HG02571 (cell line): ENCODE data around the gene ZC3H4.
"Not testable (repeated sequence)": the region's sequence is repeated elsewhere in the genome, so short reads cannot be mapped to it uniquely, and the experiment has no call there.

ENCODE experiments used
- ATAC-seq: cut with Tn5 transposase; IDR thresholded peaks from one replicate; pipeline ENCODE4 v1.9.1; 2021; ENCODE audit warnings: mild to moderate bottlenecking, moderate library complexity; ENCODE audit not compliant: unreplicated experiment

The ZC3H4 gene

GRCh38 chr19:47112997-47113849 lies at the start of gene ZC3H4:
Gene ZC3H4, minus strand, starts transcription at chr19:47113776. Its CDS starts 1,192 bp downstream, at chr19:47112584.
- ATAC-seq = peak; percentile 72

- no peak for ATAC-seq
Observed at GRCh38 chr19:47161876-47162489, 48.4 kb upstream of the ZC3H4 start.

DNA sequence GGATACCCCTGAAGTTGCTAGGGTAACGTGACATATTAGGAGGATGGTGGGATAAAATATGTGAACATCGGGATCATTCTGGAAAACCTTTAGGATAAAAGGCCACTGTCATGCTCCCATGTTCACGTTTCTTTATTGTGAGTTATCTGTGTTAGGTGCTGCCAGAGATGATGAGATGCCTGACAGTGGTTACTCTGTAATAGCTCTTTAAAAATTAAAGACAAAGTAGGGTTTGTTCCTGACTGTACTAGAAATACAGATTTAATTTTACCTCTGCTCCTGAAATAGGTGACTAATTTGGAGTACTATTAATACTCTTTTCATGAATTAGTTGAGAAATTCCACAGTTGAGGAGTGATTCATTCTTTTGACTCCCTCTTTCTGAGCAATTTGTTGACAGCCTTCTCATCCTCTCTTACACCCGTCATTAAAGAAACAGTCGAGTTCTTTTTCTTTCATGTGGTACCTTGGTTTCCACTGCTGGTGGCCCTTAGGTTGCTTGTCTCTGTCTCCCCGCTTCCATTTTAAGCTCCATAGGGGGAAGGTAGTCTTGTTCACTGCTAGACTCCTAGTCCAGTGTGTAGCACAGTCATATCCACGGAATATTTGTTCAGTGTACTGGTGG lies 45.4 kb upstream of the ZC3H4 start:
- ATAC-seq = no peak

DNA sequence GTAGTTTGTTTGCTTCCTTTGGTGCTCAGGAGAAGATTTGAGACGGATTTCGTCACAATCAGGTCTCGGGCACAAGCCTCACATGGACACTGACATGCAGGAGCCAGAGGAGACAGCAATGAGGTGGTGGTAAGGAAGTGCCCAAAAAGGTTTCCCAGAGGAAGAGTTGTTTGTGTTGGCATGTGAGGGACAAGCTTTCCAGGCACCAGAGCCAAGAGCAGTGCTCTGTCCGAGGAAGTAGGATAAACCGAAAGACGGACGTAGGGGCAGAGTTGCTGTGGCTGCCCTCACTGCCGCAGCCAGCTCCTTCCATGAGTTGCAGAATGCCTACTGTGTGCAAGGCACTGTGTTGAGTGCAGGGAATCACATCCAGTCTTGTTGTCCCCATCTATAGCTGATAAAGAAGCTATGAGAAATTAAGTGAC lies 44.8 kb upstream of the ZC3H4 start:
- no peak for ATAC-seq

GRCh38 chr19:47157431-47158321 lies 44.1 kb upstream of the ZC3H4 start:
- no peak for ATAC-seq

GRCh38 chr19:47156861-47157430 lies 43.4 kb upstream of the ZC3H4 start:
- no peak for ATAC-seq

GRCh38 chr19:47155148-47155547 lies 41.6 kb upstream of the ZC3H4 start:
- no peak for ATAC-seq

- no peak for ATAC-seq
Observed at GRCh38 chr19:47153266-47153665, 39.7 kb upstream of the ZC3H4 start.

GRCh38 chr19:47152632-47153031 lies 39.1 kb upstream of the ZC3H4 start:
- no peak for ATAC-seq

DNA sequence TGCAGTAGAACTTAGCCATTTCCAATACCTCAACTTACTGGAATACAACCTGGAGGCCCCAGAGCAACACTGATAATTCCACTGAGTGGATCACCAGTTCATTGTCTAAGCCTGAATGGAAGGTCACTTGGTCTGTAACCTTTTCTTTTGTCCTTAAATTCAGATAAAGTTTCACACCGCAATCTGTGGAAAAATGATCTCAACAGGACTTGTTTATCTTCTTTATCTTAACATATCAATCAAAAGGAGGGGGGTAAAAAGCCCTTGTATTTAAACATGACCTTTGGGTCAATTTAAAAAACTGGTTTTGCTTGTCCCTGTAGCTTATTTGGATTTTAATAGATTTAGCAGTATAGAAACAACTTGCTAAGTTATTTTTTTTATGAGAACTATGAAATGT lies 38.6 kb upstream of the ZC3H4 start:
- ATAC-seq = no peak

GRCh38 chr19:47151627-47152026 lies 38.1 kb upstream of the ZC3H4 start:
- ATAC-seq = no peak

- ATAC-seq = no peak
Observed at GRCh38 chr19:47146920-47147319, 33.3 kb upstream of the ZC3H4 start.

- ATAC-seq = no peak
Observed at GRCh38 chr19:47145639-47146486, 32.3 kb upstream of the ZC3H4 start.

- no peak for ATAC-seq
Observed at GRCh38 chr19:47144630-47145029, 31.1 kb upstream of the ZC3H4 start.

DNA sequence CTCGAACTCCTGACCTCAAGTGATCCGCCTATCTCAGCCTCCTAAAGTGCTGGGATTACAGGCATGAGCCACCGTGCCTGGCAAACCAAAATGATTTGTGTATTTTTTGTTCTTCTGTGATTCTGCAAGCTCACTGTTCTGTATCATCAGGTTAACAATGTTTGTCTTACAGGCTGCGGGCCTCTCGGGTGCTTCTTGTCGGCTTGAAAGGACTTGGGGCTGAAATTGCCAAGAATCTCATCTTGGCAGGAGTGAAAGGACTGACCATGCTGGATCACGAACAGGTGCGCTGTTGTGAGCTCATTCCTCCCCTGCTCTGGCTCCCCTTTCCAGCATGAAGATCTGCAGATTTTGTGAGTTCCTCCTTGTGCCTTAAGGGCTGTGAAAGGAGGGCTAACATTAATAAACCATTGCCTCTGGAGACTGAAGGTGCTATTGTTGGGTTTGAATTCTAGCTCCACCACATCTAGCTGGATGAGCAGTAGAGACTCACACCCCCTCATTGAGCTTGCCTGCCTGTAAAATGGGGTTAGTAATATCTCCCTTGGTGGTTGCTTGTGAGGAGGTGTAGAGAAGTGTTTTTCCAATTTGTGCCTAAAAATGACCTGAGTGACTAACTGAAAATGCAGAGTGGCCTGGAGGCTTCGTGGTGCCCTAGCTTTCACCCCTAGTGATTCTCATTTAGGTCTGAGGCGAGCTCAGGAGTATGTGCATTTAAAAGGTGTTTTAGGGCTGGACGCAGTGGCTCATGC lies 29.9 kb upstream of the ZC3H4 start:
- no peak for ATAC-seq

- ATAC-seq = no peak
Observed at GRCh38 chr19:47142779-47143178, 29.2 kb upstream of the ZC3H4 start.

GRCh38 chr19:47141695-47142094 lies 28.1 kb upstream of the ZC3H4 start:
- ATAC-seq = no peak

GRCh38 chr19:47141252-47141651 lies 27.7 kb upstream of the ZC3H4 start:
- not testable (repeated sequence) for ATAC-seq

GRCh38 chr19:47135156-47135555 lies 21.6 kb upstream of the ZC3H4 start:
- no peak for ATAC-seq
